ENCODE measurements around the gene HOXC11. TPM values are rescaled to one million over a fixed set of nuclear protein-coding genes. Genes with fewer than 3 reads are reported as not detected.

Gene HOXC11
- total RNA-seq, 4 donors from 2014 or later: 0.69 to 3.3 TPM; not detected in 2

GRCh38 chr12:53952335-53952694 lies 20.6 kb upstream of the HOXC11 start:
- no peak for DNase-seq
- intact Hi-C loops (cut with DNase I; ENCODE audit: low total_unique reads): no loop called here

DNA sequence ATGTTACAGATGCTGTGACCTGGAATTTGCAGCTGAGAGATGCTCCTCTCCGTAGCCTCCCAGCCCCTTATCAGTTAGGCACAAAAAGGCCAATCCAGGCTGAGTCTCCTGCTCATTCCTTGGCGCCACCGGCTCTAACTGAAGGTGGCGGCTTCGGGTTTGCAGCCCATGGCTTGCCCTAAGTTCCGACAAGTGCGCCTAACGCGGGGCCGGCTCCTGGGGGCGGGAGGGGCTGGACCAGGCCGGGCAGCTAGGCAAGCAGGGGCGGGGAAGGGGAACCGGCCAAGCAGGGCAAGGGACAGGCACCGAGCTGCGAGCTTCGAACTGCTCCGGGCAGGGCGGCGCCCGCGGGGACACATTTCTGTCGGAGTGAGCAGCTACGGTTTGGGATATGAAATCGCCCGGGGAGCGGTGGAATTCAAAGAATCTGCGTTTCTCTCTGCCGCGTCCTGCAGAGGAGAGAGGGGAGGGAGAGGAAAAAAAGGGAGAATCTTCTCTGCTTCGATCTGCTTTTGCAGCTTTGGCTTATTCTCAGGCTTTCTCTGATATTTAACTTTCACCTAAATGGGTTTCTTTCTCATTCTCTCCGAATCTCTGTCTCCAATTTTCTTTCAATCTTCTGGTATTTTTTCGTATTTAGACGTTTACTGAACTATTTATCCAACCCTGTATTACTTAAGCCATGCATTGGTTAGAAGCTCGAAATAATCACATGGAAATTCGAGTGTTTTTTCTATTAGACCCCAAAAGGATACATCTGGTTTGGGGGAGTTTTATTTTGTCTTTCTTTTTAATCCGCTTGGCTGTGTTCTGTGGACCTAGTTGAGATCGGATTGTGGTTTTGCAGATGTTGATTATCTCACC lies 19.8 kb upstream of the HOXC11 start:
- Histone ChIP-seq H3K4me1 (no peaks in the 10 kb centered on the region), H3K27me3 (peaks cover 31 to 84% of the 10 kb centered on the region in 2 donors), H3K36me3 (no peaks in the 10 kb centered on the region), H3K27ac (no peak overlapping the region), H3K4me3 (no peak overlapping the region), H3K9me3 (no peaks in the 10 kb centered on the region)
- peak in 1 of 2 donors; percentile 13 for DNase-seq
- intact Hi-C loops (cut with DNase I; ENCODE audit: low total_unique reads): no loop called here
- no peak for TF ChIP-seq POLR2A (IDR thresholded peaks at IDR 0.05)
- TF ChIP-seq, protein P1, sequence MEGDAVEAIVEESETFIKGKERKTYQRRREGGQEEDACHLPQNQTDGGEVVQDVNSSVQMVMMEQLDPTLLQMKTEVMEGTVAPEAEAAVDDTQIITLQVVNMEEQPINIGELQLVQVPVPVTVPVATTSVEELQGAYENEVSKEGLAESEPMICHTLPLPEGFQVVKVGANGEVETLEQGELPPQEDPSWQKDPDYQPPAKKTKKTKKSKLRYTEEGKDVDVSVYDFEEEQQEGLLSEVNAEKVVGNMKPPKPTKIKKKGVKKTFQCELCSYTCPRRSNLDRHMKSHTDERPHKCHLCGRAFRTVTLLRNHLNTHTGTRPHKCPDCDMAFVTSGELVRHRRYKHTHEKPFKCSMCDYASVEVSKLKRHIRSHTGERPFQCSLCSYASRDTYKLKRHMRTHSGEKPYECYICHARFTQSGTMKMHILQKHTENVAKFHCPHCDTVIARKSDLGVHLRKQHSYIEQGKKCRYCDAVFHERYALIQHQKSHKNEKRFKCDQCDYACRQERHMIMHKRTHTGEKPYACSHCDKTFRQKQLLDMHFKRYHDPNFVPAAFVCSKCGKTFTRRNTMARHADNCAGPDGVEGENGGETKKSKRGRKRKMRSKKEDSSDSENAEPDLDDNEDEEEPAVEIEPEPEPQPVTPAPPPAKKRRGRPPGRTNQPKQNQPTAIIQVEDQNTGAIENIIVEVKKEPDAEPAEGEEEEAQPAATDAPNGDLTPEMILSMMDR (IDR thresholded peaks at IDR 0.05): no peak

More at GRCh38 chr12:53952335-53952694, 20.6 kb upstream of the HOXC11 start:
- Histone ChIP-seq H3K36me3 (no peaks in the 10 kb centered on the region), H3K4me1 (no peaks in the 10 kb centered on the region), H3K27ac (no peak overlapping the region), H3K27me3 (peaks cover 31 to 77% of the 10 kb centered on the region in 2 donors), H3K9me3 (no peaks in the 10 kb centered on the region), H3K4me3 (no peak overlapping the region)
- TF ChIP-seq POLR2A (IDR thresholded peaks at IDR 0.05): no peak
- TF ChIP-seq, protein P1 (IDR thresholded peaks at IDR 0.05): no peak

DNA sequence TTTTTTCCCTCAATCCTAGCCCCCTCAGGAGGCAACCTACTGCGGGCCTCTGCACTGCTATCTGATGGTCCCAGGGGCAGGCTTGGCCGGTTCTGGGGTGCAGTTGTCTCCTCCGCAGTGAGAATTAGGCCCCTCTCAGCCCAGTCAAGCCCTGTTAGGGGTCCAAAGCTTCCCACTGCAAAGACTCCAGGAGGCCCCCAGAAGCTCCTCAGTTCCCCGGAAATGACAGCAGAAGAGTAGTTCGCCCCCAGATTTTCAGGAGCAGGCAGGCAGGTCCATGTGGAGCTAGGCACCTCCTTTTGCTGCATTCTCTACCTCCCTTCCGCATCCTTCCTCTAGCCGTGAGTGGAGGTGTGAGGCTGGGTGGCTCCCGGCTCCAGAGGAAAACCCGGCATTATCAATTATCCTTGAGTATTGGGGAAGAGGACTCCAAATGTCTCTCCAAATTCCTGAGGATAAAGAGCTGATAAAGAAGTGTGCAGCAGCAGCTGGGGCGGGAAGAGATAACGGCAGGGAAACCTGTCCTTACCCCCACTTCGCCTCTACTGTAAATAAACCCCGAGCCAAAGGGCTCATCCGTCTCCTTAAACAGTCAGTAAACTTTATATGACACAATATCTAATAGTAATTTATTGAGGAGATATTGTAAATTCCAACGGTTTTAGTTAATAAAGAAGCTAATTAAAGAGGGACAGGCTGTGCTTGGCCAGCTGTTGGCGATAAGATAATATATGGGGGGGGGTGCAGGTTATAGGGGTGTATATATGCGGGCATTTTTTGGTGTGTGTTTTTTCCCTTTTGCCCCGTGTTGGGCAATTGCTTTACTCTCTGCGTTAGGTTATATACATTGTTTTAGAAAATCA lies 18.9 kb upstream of the HOXC11 start:
- intact Hi-C loops (cut with DNase I; ENCODE audit: low total_unique reads): no loop called here
- H3K4me3 ChIP-seq: no peak overlapping the region
- no peak for DNase-seq
- peaks cover 32 to 88% of the 10 kb centered on the region in 2 donors for H3K27me3 ChIP-seq
- no peaks in the 10 kb centered on the region for H3K9me3 ChIP-seq
- TF ChIP-seq POLR2A (IDR thresholded peaks at IDR 0.05): no peak
- TF ChIP-seq, protein P1 (IDR thresholded peaks at IDR 0.05): no peak
- H3K36me3 ChIP-seq: no peaks in the 10 kb centered on the region
- H3K27ac ChIP-seq: no peak overlapping the region
- H3K4me1 ChIP-seq: no peaks in the 10 kb centered on the region

DNA sequence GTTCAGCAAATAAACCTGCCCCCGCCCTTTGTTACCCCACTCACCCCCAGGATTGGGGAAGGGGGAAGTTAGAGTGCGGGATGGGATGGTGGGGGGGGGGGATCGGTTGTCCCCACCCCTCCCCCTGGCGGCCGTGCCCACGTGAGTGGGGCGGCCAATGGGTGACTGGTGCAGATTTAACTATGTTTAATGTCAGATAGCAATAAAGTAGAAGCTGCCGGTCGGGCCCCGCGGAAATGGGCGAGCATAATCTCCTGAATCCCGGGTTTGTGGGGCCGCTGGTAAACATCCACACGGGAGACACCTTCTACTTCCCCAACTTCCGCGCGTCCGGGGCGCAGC lies 18.3 kb upstream of the HOXC11 start, which contains the start of gene HOXC12:
Gene HOXC12, plus strand, starts transcription at position 210 of the 342 bp plus-strand sequence. Its CDS starts 27 bp downstream, at position 237.
- intact Hi-C loops (cut with DNase I; ENCODE audit: low total_unique reads): no loop called here
- peaks cover 38 to 87% of the 10 kb centered on the region in 2 donors for H3K27me3 ChIP-seq

More for the DNA sequence above, 18.3 kb upstream of the HOXC11 start, which contains the start of gene HOXC12:
- Histone ChIP-seq H3K9me3 (no peaks in the 10 kb centered on the region), H3K4me1 (no peaks in the 10 kb centered on the region), H3K27ac (no peak within 1 kb of the TSS), H3K4me3 (no peak within 1 kb of the TSS), H3K36me3 (no peaks in the 10 kb centered on the region)
- TF ChIP-seq POLR2A (IDR thresholded peaks at IDR 0.05): no peak
- TF ChIP-seq, protein P1 (IDR thresholded peaks at IDR 0.05): no peak
- DNase-seq: peak in 1 of 2 donors; percentile 11
